NCI-H510A treated with DMSO at 0.1 percent for 48 hours (cell line): Measurements from ENCODE around the gene GPR37L1.
A peak's percentile ranks its signal among the peaks of the same experiment; 100 is the strongest.
"Not testable (repeated sequence)": the region's sequence is repeated elsewhere in the genome, so short reads cannot be mapped to it uniquely, and the experiment has no call there.

Source experiments
- DNase-seq: peaks from one replicate; lab custom pipeline; 2025; lab: John Stamatoyannopoulos, UW

GPR37L1 gene

GRCh38 chr1:202168861-202169260 lies 46.1 kb downstream of the GPR37L1 start:
- no peak for DNase-seq

GRCh38 chr1:202170726-202171125 lies 48.0 kb downstream of the GPR37L1 start:
- peak; percentile 51 for DNase-seq

- no peak for DNase-seq
These were observed 48.7 kb downstream of the GPR37L1 start for GRCh38 chr1:202171292-202172014.

- DNase-seq: no peak
These were observed 49.3 kb downstream of the GPR37L1 start for GRCh38 chr1:202172015-202172355.

- no peak for DNase-seq
These were observed 51.3 kb downstream of the GPR37L1 start for GRCh38 chr1:202173993-202174392.

- DNase-seq: no peak
These were observed 54.5 kb downstream of the GPR37L1 start for GRCh38 chr1:202176949-202177927.

- DNase-seq: no peak
These were observed 57.4 kb downstream of the GPR37L1 start for GRCh38 chr1:202179828-202180750.

GRCh38 chr1:202180751-202181139 lies 58.0 kb downstream of the GPR37L1 start:
- not testable (repeated sequence) for DNase-seq

GRCh38 chr1:202181586-202181985 lies 58.9 kb downstream of the GPR37L1 start:
- DNase-seq: no peak

- no peak for DNase-seq
These were observed 59.5 kb downstream of the GPR37L1 start for GRCh38 chr1:202182040-202182877.
